Tibial artery (tissue), 4 donors: ENCODE results near the gene PVALEF.
A peak's percentile ranks its signal among the peaks of the same experiment; 100 is the strongest.
"Not testable (repeated sequence)": the region's sequence is repeated elsewhere in the genome, so short reads cannot be mapped to it uniquely, and the experiment has no call there.

Source experiments
- DNase-seq, 2 donors: peaks; one replicate each; pipeline ENCODE4 v3.0.0-alpha.2; 2019
- H3K27ac ChIP-seq, 2 donors: fragments of 200-600 bp; sonication (generic) in 1 of 2; 1 replicate in 1 of 2; 2 replicates in 1 of 2; pipeline ENCODE4 v1.5.1; 2018 to 2019; ENCODE audit warnings: mild to moderate bottlenecking in 1 of 2
- H3K27me3 ChIP-seq, 2 donors: fragments of 200-600 bp; sonication (generic) in 1 of 2; one replicate each; pipeline versions ENCODE4 v1.5.1 to v1.6.0; 2016 to 2019
- H3K36me3 ChIP-seq, 3 donors: fragments of 200-600 bp; sonication (generic) in 2 of 3; one replicate each; pipeline ENCODE4 v1.5.1; 2016 to 2019; ENCODE audit warnings: mild to moderate bottlenecking in 2 of 3
- H3K4me1 ChIP-seq, 4 donors: fragments of 200-600 bp; sonication (generic) in 2 of 4; 1 replicate in 3 of 4; 2 replicates in 1 of 4; pipeline ENCODE4 v1.5.1; 2016 to 2019
- H3K4me3 ChIP-seq, 2 donors: fragments of 200-600 bp; sonication (generic) in 1 of 2; 1 replicate in 1 of 2; 2 replicates in 1 of 2; pipeline ENCODE4 v1.5.1; 2018 to 2019; ENCODE audit warnings: mild to moderate bottlenecking in 2 of 2
- H3K9me3 ChIP-seq, 3 donors: fragments of 200-600 bp; sonication (generic) in 1 of 3; one replicate each; pipeline ENCODE4 v1.5.1; 2016 to 2019
- CTCF ChIP-seq, 2 experiments: fragments of 200-600 bp in 1 of 2; fragments of 450-650 bp in 1 of 2; IDR thresholded peaks; one replicate each; pipeline ENCODE4 v1.5.1; 2017 to 2019; ENCODE audit warnings: antibody characterized with exemption in 2 of 2, mild to moderate bottlenecking in 1 of 2, moderate library complexity in 1 of 2
- intact Hi-C: fragments of 100-400 bp; cut with DNase I; formaldehyde crosslinking; loops from one replicate; pipeline ENCODE4 v1.15.0; 2023; ENCODE audit warnings: low total_unique reads

Gene PVALEF

GRCh38 chr17:81223762-81224130, 58.4 kb downstream of the PVALEF start:
- Histone ChIP-seq H3K27me3 (no peaks in the 10 kb centered on the region), H3K4me1 (peaks cover 6 to 21% (median 21%) of the 10 kb centered on the region in 4 donors), H3K36me3 (peaks cover 0 to 17% (median 3%) of the 10 kb centered on the region in 3 donors), H3K9me3 (no peaks in the 10 kb centered on the region), H3K27ac (peak overlapping the region; percentile 55 to 65), H3K4me3 (peak overlapping the region; percentile 64 to 86)
- no peak for DNase-seq
- no peak for TF ChIP-seq CTCF (IDR thresholded peaks at IDR 0.05)
- intact Hi-C loops = loop anchor here (2.0 kb wide), 1 partner anchor 15 kb away; the partner anchor contains the start of genes NDUFAF8 and TEPSIN

GRCh38 chr17:81227630-81228029, 62.3 kb downstream of the PVALEF start:
- H3K4me3 ChIP-seq, H3K27ac ChIP-seq, H3K27me3 ChIP-seq, DNase-seq, H3K4me1 ChIP-seq, H3K9me3 ChIP-seq, intact Hi-C loops: not testable (repeated sequence)
- H3K36me3 ChIP-seq = peaks cover 17 to 44% (median 41%) of the 10 kb centered on the region in 3 donors

- no peak for DNase-seq
- intact Hi-C loops = no loop called here
- no peak for TF ChIP-seq CTCF (IDR thresholded peaks at IDR 0.05)
- Histone ChIP-seq H3K27ac (no peak overlapping the region), H3K27me3 (no peaks in the 10 kb centered on the region), H3K4me3 (no peak overlapping the region), H3K4me1 (peaks cover 0 to 6% (median 4%) of the 10 kb centered on the region in 4 donors), H3K36me3 (peaks cover 17 to 52% (median 49%) of the 10 kb centered on the region in 3 donors), H3K9me3 (no peaks in the 10 kb centered on the region)
These were observed 63.1 kb downstream of the PVALEF start for GRCh38 chr17:81228420-81228819.

GRCh38 chr17:81228834-81229665, 63.7 kb downstream of the PVALEF start:
- Histone ChIP-seq H3K36me3 (peaks cover 17 to 59% (median 55%) of the 10 kb centered on the region in 3 donors), H3K4me1 (no peaks in the 10 kb centered on the region), H3K4me3 (no peak overlapping the region), H3K9me3 (no peaks in the 10 kb centered on the region), H3K27me3 (no peaks in the 10 kb centered on the region), H3K27ac (no peak overlapping the region)
- TF ChIP-seq CTCF (IDR thresholded peaks at IDR 0.05) = no peak
- no peak for DNase-seq
- intact Hi-C loops = no loop called here

- H3K4me3 ChIP-seq = no peak overlapping the region
- no peaks in the 10 kb centered on the region for H3K9me3 ChIP-seq
- H3K27ac ChIP-seq = no peak overlapping the region
- H3K27me3 ChIP-seq = no peaks in the 10 kb centered on the region
- TF ChIP-seq CTCF (IDR thresholded peaks at IDR 0.05) = no peak
- DNase-seq = no peak
- intact Hi-C loops = no loop called here
- peaks cover 17 to 64% (median 56%) of the 10 kb centered on the region in 3 donors for H3K36me3 ChIP-seq
- H3K4me1 ChIP-seq = no peaks in the 10 kb centered on the region
These were observed 64.3 kb downstream of the PVALEF start for GRCh38 chr17:81229666-81229920.

GRCh38 chr17:81230043-81230820, 64.9 kb downstream of the PVALEF start:
- no peaks in the 10 kb centered on the region for H3K9me3 ChIP-seq

More at GRCh38 chr17:81230043-81230820, 64.9 kb downstream of the PVALEF start:
- Histone ChIP-seq H3K4me1 (no peaks in the 10 kb centered on the region), H3K27me3 (no peaks in the 10 kb centered on the region), H3K36me3 (peaks cover 17 to 66% (median 56%) of the 10 kb centered on the region in 3 donors), H3K27ac (no peak overlapping the region), H3K4me3 (no peak overlapping the region)
- DNase-seq = peak in 1 of 2 donors; percentile 66
- TF ChIP-seq CTCF (IDR thresholded peaks at IDR 0.05) = no peak
- intact Hi-C loops = loop anchor here (10.0 kb wide), 1 partner anchor 235 kb away; the partner anchor contains the start of gene CHMP6
